ENCODE measurements around the gene CELF1.

DNA sequence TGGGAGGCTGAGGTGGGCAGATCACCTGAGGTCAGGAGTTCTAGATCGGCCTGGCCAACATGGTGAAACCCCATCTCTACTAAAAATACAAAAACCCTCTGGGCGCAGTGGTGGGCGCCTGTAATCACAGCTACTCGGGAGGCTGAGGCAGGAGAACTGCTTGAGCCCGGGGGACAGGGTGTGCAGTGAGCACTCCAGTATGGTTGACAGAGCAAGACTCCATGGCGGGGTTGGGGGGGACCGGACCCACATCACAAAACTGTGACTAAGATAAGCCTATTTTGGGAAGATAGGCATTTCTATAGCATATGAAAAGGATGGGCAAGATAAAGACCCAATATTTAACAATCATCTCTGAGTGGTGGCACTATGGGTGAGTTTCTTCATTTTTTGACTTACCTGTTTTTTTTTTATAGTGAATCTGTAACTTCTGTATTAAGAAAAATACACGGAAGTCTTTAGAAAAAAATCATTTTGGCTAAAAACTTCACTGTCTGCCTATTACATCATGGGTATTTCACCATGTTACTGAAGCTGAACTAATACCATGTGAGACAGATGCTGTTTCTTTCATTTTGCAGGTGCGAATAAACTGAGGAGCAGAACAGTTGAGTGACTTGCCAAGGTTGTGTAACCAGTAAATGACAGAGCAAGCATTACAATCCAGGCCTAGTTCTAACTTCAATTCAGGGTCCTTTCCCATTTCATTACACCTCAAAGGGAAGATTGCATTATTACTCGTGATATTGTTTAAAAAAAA lies 2.5 kb downstream of the CELF1 start:
- TF ChIP-seq NFIC (IDR thresholded peaks at IDR 0.05) (no peak), EP300 (IDR thresholded peaks at IDR 0.05; ENCODE audit: borderline replicate concordance) (no peak), RAD21 (IDR thresholded peaks at IDR 0.05; ENCODE audit: low read depth) (no peak), MAX (IDR thresholded peaks at IDR 0.05) (no peak), EGR1 (IDR thresholded peaks at IDR 0.05) (no peak), YY1 (IDR thresholded peaks at IDR 0.05; ENCODE audit: low read depth) (no peak), TAF1 (IDR thresholded peaks at IDR 0.05; ENCODE audit: low read depth) (no peak), CREB1 (IDR thresholded peaks at IDR 0.05; ENCODE audit: low read depth) (no peak), TCF12 (IDR thresholded peaks at IDR 0.05; ENCODE audit: low read depth) (no peak), CEBPB (IDR thresholded peaks at IDR 0.05) (no peak), USF1 (IDR thresholded peaks at IDR 0.05) (no peak), TEAD4 (IDR thresholded peaks at IDR 0.05) (no peak)
- TF ChIP-seq, protein P1, sequence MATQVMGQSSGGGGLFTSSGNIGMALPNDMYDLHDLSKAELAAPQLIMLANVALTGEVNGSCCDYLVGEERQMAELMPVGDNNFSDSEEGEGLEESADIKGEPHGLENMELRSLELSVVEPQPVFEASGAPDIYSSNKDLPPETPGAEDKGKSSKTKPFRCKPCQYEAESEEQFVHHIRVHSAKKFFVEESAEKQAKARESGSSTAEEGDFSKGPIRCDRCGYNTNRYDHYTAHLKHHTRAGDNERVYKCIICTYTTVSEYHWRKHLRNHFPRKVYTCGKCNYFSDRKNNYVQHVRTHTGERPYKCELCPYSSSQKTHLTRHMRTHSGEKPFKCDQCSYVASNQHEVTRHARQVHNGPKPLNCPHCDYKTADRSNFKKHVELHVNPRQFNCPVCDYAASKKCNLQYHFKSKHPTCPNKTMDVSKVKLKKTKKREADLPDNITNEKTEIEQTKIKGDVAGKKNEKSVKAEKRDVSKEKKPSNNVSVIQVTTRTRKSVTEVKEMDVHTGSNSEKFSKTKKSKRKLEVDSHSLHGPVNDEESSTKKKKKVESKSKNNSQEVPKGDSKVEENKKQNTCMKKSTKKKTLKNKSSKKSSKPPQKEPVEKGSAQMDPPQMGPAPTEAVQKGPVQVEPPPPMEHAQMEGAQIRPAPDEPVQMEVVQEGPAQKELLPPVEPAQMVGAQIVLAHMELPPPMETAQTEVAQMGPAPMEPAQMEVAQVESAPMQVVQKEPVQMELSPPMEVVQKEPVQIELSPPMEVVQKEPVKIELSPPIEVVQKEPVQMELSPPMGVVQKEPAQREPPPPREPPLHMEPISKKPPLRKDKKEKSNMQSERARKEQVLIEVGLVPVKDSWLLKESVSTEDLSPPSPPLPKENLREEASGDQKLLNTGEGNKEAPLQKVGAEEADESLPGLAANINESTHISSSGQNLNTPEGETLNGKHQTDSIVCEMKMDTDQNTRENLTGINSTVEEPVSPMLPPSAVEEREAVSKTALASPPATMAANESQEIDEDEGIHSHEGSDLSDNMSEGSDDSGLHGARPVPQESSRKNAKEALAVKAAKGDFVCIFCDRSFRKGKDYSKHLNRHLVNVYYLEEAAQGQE (IDR thresholded peaks at IDR 0.05; ENCODE audit: low read depth) = no peak

Data from Ishikawa (cell line).